ENCODE measurements around the gene TSPAN14.

GRCh38 chr10:80411681-80412220 is 42.4 kb upstream of the TSPAN14 start:
- TF ChIP-seq EZH2phosphoT487 (IDR thresholded peaks at IDR 0.05; ENCODE audit: low read length) (no peak), EZH2 (optimal IDR thresholded peaks at IDR 0.05; ENCODE audit: low read depth, low read length) (no peak)
- TF ChIP-seq, protein P1, sequence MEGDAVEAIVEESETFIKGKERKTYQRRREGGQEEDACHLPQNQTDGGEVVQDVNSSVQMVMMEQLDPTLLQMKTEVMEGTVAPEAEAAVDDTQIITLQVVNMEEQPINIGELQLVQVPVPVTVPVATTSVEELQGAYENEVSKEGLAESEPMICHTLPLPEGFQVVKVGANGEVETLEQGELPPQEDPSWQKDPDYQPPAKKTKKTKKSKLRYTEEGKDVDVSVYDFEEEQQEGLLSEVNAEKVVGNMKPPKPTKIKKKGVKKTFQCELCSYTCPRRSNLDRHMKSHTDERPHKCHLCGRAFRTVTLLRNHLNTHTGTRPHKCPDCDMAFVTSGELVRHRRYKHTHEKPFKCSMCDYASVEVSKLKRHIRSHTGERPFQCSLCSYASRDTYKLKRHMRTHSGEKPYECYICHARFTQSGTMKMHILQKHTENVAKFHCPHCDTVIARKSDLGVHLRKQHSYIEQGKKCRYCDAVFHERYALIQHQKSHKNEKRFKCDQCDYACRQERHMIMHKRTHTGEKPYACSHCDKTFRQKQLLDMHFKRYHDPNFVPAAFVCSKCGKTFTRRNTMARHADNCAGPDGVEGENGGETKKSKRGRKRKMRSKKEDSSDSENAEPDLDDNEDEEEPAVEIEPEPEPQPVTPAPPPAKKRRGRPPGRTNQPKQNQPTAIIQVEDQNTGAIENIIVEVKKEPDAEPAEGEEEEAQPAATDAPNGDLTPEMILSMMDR (IDR thresholded peaks at IDR 0.05; ENCODE audit: low read length), result no peak

Data from MM.1S (cell line).